ENCODE results near the gene STATH.
"Not testable (repeated sequence)": the region's sequence is repeated elsewhere in the genome, so short reads cannot be mapped to it uniquely, and the experiment has no call there.

STATH gene

GRCh38 chr4:69995526-69996016 lies at the start of gene STATH:
TSS of gene STATH (plus strand) at chr4:69995966. CDS start at chr4:69998438, 2,472 bp downstream.
- no peak for DNase-seq (ENCODE audit: low spot score)

- DNase-seq (ENCODE audit: low spot score) = no peak
Measured at GRCh38 chr4:69951602-69952001, 44.2 kb upstream of the STATH start.

GRCh38 chr4:69957209-69957608 lies 38.6 kb upstream of the STATH start:
- DNase-seq (ENCODE audit: low spot score) = no peak

GRCh38 chr4:69965628-69966027 lies 30.1 kb upstream of the STATH start, which contains the start of gene CSN2:
TSS of gene CSN2 (minus strand) at chr4:69965728. CDS start at chr4:69960995, 4,733 bp downstream.
- DNase-seq (ENCODE audit: low spot score) = no peak

GRCh38 chr4:69970071-69970470 lies 25.7 kb upstream of the STATH start:
- DNase-seq (ENCODE audit: low spot score) = no peak

GRCh38 chr4:69974631-69975030 lies 21.1 kb upstream of the STATH start:
- no peak for DNase-seq (ENCODE audit: low spot score)

- no peak for DNase-seq (ENCODE audit: low spot score)
Measured at GRCh38 chr4:69977582-69977981, 18.2 kb upstream of the STATH start.

GRCh38 chr4:69984030-69984443 lies 11.7 kb upstream of the STATH start:
- no peak for DNase-seq (ENCODE audit: low spot score)

- DNase-seq (ENCODE audit: low spot score) = no peak
Measured at GRCh38 chr4:69986663-69987062, 9.1 kb upstream of the STATH start.

- DNase-seq (ENCODE audit: low spot score) = no peak
Measured at GRCh38 chr4:69991016-69991415, 4.8 kb upstream of the STATH start.

- DNase-seq (ENCODE audit: low spot score) = no peak
Measured at GRCh38 chr4:69994782-69995181, 984 bp upstream of the STATH start.

- no peak for DNase-seq (ENCODE audit: low spot score)
Measured at GRCh38 chr4:69999420-69999819, 3.7 kb downstream of the STATH start.

- DNase-seq (ENCODE audit: low spot score) = no peak
Measured at GRCh38 chr4:70000711-70001110, 4.9 kb downstream of the STATH start.

- no peak for DNase-seq (ENCODE audit: low spot score)
Measured at GRCh38 chr4:70002507-70002906, 6.7 kb downstream of the STATH start.

GRCh38 chr4:70008771-70009170 lies 13.0 kb downstream of the STATH start:
- DNase-seq (ENCODE audit: low spot score) = no peak

GRCh38 chr4:70019006-70019405 lies 23.2 kb downstream of the STATH start:
- DNase-seq (ENCODE audit: low spot score) = not testable (repeated sequence)

GRCh38 chr4:70023218-70023617 lies 27.5 kb downstream of the STATH start:
- DNase-seq (ENCODE audit: low spot score) = no peak

- no peak for DNase-seq (ENCODE audit: low spot score)
Measured at GRCh38 chr4:70027011-70027410, 31.2 kb downstream of the STATH start.

GRCh38 chr4:70028159-70028558 lies 32.4 kb downstream of the STATH start, which contains the start of gene HTN3:
TSS of gene HTN3 (plus strand) at chr4:70028459. CDS start at chr4:70030741, 2,282 bp downstream.
- not testable (repeated sequence) for DNase-seq (ENCODE audit: low spot score)

GRCh38 chr4:70037559-70037958 lies 41.8 kb downstream of the STATH start:
- not testable (repeated sequence) for DNase-seq (ENCODE audit: low spot score)

GRCh38 chr4:70039928-70040327 lies 44.2 kb downstream of the STATH start:
- not testable (repeated sequence) for DNase-seq (ENCODE audit: low spot score)

- DNase-seq (ENCODE audit: low spot score) = no peak
Measured at GRCh38 chr4:70041652-70042286, 46.0 kb downstream of the STATH start.

GRCh38 chr4:70050138-70050537 lies 54.4 kb downstream of the STATH start, which contains the start of gene HTN1:
TSS of gene HTN1 (plus strand) at chr4:70050438. CDS start at chr4:70053077, 2,639 bp downstream.
- not testable (repeated sequence) for DNase-seq (ENCODE audit: low spot score)
